ENCODE results near the gene ZBTB47.

Gene ZBTB47

GRCh38 chr3:42712688-42713372 lies 59.3 kb downstream of the ZBTB47 start:
- Histone ChIP-seq H3K79me2 (ENCODE audit: insufficient read depth, low read length) (no peaks in the 10 kb centered on the region), H3K9ac (ENCODE audit: low read depth, low read length) (no peak overlapping the region), H3K27ac (ENCODE audit: low read length) (no peak overlapping the region), H3K9me3 (ENCODE audit: insufficient read depth, low read length, severe bottlenecking) (no peaks in the 10 kb centered on the region), H3K27me3 (ENCODE audit: insufficient read depth, low read length, poor library complexity) (peaks cover 5% of the 10 kb centered on the region), H3K4me3 (ENCODE audit: low read depth in 1 of 2, low read length in 2 of 2) (no peak overlapping the region), H3K4me2 (ENCODE audit: insufficient read depth, low read length) (no peak overlapping the region), H3K36me3 (ENCODE audit: insufficient read depth, low read length) (no peaks in the 10 kb centered on the region), H4K20me1 (ENCODE audit: insufficient read depth, low read length) (peaks cover 2% of the 10 kb centered on the region; the same call in 1 of the 2 replicates), H3K4me1 (ENCODE audit: insufficient read depth, low read length) (no peaks in the 10 kb centered on the region), H2AFZ (ENCODE audit: low read depth, low read length) (no peak overlapping the region)
- ATAC-seq (ENCODE audit: insufficient read depth, low read depth) (no peak), DNase-seq (no peak)
- TF ChIP-seq EZH2 (IDR thresholded peaks at IDR 0.05; ENCODE audit: borderline replicate concordance, low read depth, low read length, severe bottlenecking) (no peak), CTCF (IDR thresholded peaks at IDR 0.05; ENCODE audit: borderline replicate concordance, extremely low read depth, low read length, poor library complexity, severe bottlenecking) (no peak)

DNA sequence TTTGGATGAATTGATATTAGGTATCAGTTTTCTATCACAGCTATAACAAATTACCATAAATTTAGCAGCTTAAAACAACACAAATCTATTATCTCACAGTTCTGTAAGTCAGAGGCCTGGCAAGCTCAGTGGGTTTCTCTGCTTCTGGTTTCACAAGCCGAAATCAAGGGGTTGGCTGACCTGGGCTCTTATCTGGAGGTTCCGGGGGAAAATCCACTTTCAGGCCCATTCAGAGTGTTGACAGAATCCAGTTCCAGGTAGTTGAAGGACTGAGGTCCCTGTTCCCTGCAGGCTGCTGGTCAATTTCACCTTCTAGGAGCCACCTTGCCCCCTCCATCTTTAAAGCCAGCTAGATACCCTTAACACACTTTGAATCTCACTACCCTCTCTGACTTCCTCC lies 60.2 kb downstream of the ZBTB47 start:
- no peaks in the 10 kb centered on the region for H3K79me2 ChIP-seq (ENCODE audit: insufficient read depth, low read length)
- ATAC-seq (ENCODE audit: insufficient read depth, low read depth): no peak

GRCh38 chr3:42714171-42714852 lies 60.8 kb downstream of the ZBTB47 start:
- Histone ChIP-seq H3K4me2 (ENCODE audit: insufficient read depth, low read length) (no peak overlapping the region), H3K27me3 (ENCODE audit: insufficient read depth, low read length, poor library complexity) (peaks cover 5% of the 10 kb centered on the region), H3K4me3 (ENCODE audit: low read depth in 1 of 2, low read length in 2 of 2) (no peak overlapping the region), H2AFZ (ENCODE audit: low read depth, low read length) (no peak overlapping the region), H3K9ac (ENCODE audit: low read depth, low read length) (no peak overlapping the region), H3K27ac (ENCODE audit: low read length) (no peak overlapping the region), H4K20me1 (ENCODE audit: insufficient read depth, low read length) (peaks cover 2% of the 10 kb centered on the region; the same call in 1 of the 2 replicates), H3K79me2 (ENCODE audit: insufficient read depth, low read length) (no peaks in the 10 kb centered on the region), H3K36me3 (ENCODE audit: insufficient read depth, low read length) (no peaks in the 10 kb centered on the region), H3K9me3 (ENCODE audit: insufficient read depth, low read length, severe bottlenecking) (no peaks in the 10 kb centered on the region), H3K4me1 (ENCODE audit: insufficient read depth, low read length) (no peaks in the 10 kb centered on the region)
- ATAC-seq (ENCODE audit: insufficient read depth, low read depth): no peak
- TF ChIP-seq CTCF (IDR thresholded peaks at IDR 0.05; ENCODE audit: borderline replicate concordance, extremely low read depth, low read length, poor library complexity, severe bottlenecking) (no peak), EZH2 (IDR thresholded peaks at IDR 0.05; ENCODE audit: borderline replicate concordance, low read depth, low read length, severe bottlenecking) (no peak)
- no peak for DNase-seq

More for the DNA sequence above, 60.2 kb downstream of the ZBTB47 start:
- H3K27ac ChIP-seq (ENCODE audit: low read length): no peak overlapping the region
- H3K4me1 ChIP-seq (ENCODE audit: insufficient read depth, low read length): no peaks in the 10 kb centered on the region
- H4K20me1 ChIP-seq (ENCODE audit: insufficient read depth, low read length): peaks cover 2% of the 10 kb centered on the region; the same call in 1 of the 2 replicates
- no peaks in the 10 kb centered on the region for H3K9me3 ChIP-seq (ENCODE audit: insufficient read depth, low read length, severe bottlenecking)
- no peak overlapping the region for H3K4me3 ChIP-seq (ENCODE audit: low read depth in 1 of 2, low read length in 2 of 2)
- no peak for TF ChIP-seq CTCF (IDR thresholded peaks at IDR 0.05; ENCODE audit: borderline replicate concordance, extremely low read depth, low read length, poor library complexity, severe bottlenecking)
- TF ChIP-seq EZH2 (IDR thresholded peaks at IDR 0.05; ENCODE audit: borderline replicate concordance, low read depth, low read length, severe bottlenecking): no peak
- H2AFZ ChIP-seq (ENCODE audit: low read depth, low read length): no peak overlapping the region
- H3K9ac ChIP-seq (ENCODE audit: low read depth, low read length): no peak overlapping the region
- H3K27me3 ChIP-seq (ENCODE audit: insufficient read depth, low read length, poor library complexity): peaks cover 5% of the 10 kb centered on the region
- H3K36me3 ChIP-seq (ENCODE audit: insufficient read depth, low read length): no peaks in the 10 kb centered on the region
- H3K4me2 ChIP-seq (ENCODE audit: insufficient read depth, low read length): no peak overlapping the region
- no peak for DNase-seq

Measured in DND-41 (cell line).